T-helper 1 cell treated with Interleukin-12 subunit alpha and Interleukin-12 subunit beta and Interleukin-4 antibody, amounts not matched to agents 30 μg/mL and 1 μg/mL, for 36 hours (primary cell): ENCODE data around the gene RALGAPA1.

ENCODE experiments used
- H3K27ac Mint-ChIP-seq: one replicate; pipeline ENCODE4 v1.8.0; 2021; ENCODE audit warnings: mild to moderate bottlenecking, mixed read lengths
- H3K27me3 Mint-ChIP-seq: one replicate; pipeline ENCODE4 v1.8.0; 2021; ENCODE audit warnings: low read depth, mixed read lengths
- H3K36me3 Mint-ChIP-seq: one replicate; pipeline ENCODE4 v1.8.0; 2021; ENCODE audit warnings: low read depth, mixed read lengths
- H3K4me1 Mint-ChIP-seq: one replicate; pipeline ENCODE4 v1.8.0; 2021; ENCODE audit warnings: low read depth, mixed read lengths
- H3K4me3 Mint-ChIP-seq: one replicate; pipeline ENCODE4 v1.8.0; 2021; ENCODE audit warnings: mild to moderate bottlenecking, moderate library complexity, mixed read lengths
- H3K9me3 Mint-ChIP-seq: one replicate; pipeline ENCODE4 v1.8.0; 2021; ENCODE audit warnings: mixed read lengths

The RALGAPA1 gene

GRCh38 chr14:35526962-35527361 lies 282.1 kb downstream of the RALGAPA1 start:
- Mint-ChIP-seq H3K4me1 (no peaks in the 10 kb centered on the region), H3K27me3 (peaks cover 60% of the 10 kb centered on the region), H3K36me3 (no peaks in the 10 kb centered on the region), H3K27ac (no peak overlapping the region), H3K4me3 (no peak overlapping the region), H3K9me3 (no peaks in the 10 kb centered on the region)

GRCh38 chr14:35525695-35526094 lies 283.4 kb downstream of the RALGAPA1 start:
- Mint-ChIP-seq H3K9me3 (no peaks in the 10 kb centered on the region), H3K27ac (no peak overlapping the region), H3K4me3 (no peak overlapping the region), H3K27me3 (peaks cover 57% of the 10 kb centered on the region), H3K4me1 (no peaks in the 10 kb centered on the region), H3K36me3 (no peaks in the 10 kb centered on the region)

- no peaks in the 10 kb centered on the region for H3K9me3 Mint-ChIP-seq
- no peaks in the 10 kb centered on the region for H3K4me1 Mint-ChIP-seq
- no peak overlapping the region for H3K27ac Mint-ChIP-seq
- H3K4me3 Mint-ChIP-seq = no peak overlapping the region
- no peaks in the 10 kb centered on the region for H3K36me3 Mint-ChIP-seq
- peaks cover 31% of the 10 kb centered on the region for H3K27me3 Mint-ChIP-seq
Measured at GRCh38 chr14:35519986-35520385, 289.1 kb downstream of the RALGAPA1 start.

DNA sequence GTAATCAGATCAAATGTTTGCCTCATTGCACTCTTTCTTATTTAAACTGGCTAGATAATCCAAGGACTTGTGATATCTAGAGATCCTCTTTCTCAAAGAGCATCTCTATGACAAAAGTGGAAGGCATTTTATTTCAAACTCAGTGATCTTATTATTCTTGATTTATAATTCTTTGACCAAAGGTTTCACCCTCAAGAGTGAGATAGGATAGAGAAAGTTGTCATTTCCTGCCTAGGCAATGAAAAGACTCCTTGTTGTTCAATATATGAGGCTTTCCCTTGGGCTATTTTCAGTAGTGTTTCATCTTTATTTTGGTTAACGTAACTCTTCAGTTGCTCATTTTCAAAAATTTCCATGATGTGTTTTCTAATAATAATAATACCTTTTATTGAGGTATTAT lies 293.2 kb downstream of the RALGAPA1 start:
- Mint-ChIP-seq H3K4me1 (no peaks in the 10 kb centered on the region), H3K9me3 (no peaks in the 10 kb centered on the region), H3K27ac (no peak overlapping the region), H3K36me3 (no peaks in the 10 kb centered on the region), H3K27me3 (peaks cover 13% of the 10 kb centered on the region), H3K4me3 (no peak overlapping the region)

DNA sequence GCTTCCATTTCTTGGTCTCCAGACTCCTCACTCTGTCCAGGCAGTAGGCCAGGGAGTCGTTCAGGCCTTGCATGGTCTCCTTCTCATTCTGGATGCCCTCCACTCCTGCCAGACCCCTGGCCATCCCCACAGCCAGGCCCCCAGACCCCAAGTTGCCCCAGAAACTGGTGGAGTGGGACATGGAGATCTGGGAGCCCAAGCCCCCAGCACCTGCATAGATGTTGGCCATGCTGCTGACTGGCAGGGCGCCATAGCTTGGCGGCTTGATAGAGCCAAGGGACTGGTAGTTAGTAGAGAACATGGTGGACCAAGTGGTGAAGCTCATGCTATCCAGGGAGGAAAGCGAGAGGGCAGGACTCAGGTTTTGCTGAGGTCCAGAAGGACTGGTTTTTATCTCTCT lies 296.3 kb downstream of the RALGAPA1 start:
- H3K4me3 Mint-ChIP-seq = no peak overlapping the region
- no peaks in the 10 kb centered on the region for H3K36me3 Mint-ChIP-seq
- no peak overlapping the region for H3K27ac Mint-ChIP-seq
- H3K9me3 Mint-ChIP-seq = no peaks in the 10 kb centered on the region
- H3K27me3 Mint-ChIP-seq = peaks cover 4% of the 10 kb centered on the region
- H3K4me1 Mint-ChIP-seq = no peaks in the 10 kb centered on the region

DNA sequence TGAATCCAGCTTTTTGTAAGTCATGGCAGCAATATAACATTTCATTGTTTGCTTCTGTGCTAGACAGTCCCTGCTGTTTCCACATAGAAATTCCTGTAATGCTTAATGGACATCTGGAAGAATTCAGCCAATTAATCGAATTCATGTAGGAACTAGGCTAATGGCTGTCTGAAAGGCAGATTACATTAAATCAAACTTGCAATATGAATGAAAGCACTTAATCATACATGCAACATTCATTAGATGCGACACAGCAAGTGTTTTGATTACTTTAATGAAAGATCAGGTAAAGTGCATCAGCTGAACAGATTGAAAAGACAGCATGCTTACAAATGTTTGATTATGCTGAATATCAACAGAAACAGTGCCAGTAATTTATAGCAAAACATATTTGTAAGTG lies 299.2 kb downstream of the RALGAPA1 start:
- Mint-ChIP-seq H3K36me3 (no peaks in the 10 kb centered on the region), H3K4me3 (no peak overlapping the region), H3K9me3 (no peaks in the 10 kb centered on the region), H3K27ac (no peak overlapping the region), H3K27me3 (peaks cover 9% of the 10 kb centered on the region), H3K4me1 (no peaks in the 10 kb centered on the region)

DNA sequence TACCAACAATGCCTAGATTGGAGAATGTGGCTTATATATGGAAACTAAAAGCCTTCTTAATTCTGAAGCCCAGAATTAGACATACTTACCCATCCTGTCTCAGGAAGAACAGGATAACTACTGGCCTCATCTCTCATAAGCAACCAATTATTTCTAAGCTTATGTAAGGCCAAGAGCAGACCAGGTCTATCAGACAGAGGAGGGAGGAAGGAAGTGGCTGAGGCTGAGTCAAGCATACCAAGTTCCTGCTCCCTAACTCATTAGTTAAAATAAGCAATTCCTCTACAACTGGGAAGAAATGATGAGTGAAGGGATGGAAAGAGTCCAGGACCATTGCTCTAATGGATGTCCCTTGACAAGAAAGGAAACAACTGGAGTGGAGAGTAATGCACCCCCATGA lies 302.2 kb downstream of the RALGAPA1 start:
- Mint-ChIP-seq H3K27ac (no peak overlapping the region), H3K4me3 (no peak overlapping the region), H3K27me3 (peaks cover 12% of the 10 kb centered on the region), H3K36me3 (no peaks in the 10 kb centered on the region), H3K9me3 (no peaks in the 10 kb centered on the region), H3K4me1 (no peaks in the 10 kb centered on the region)

DNA sequence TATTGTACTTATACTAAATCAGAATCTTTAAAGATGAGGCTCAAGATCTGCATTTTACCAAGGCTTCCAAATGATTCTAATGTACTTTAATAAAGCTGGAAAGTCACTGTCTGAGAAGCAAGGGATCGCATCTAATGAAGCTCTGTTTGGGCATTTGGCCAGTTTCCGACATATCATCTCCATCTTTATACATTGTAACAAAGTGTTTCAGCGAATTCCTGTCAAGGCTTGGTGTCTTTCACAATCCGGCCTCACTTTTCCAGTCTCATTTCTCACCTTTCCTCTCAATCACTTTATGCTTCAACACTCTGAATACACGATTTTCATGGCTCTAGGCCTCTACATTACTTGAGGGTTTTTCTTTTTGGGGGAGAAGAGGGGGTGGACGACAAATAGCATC lies 302.6 kb downstream of the RALGAPA1 start:
- Mint-ChIP-seq H3K27ac (no peak overlapping the region), H3K27me3 (peaks cover 16% of the 10 kb centered on the region), H3K9me3 (no peaks in the 10 kb centered on the region), H3K4me3 (no peak overlapping the region), H3K36me3 (no peaks in the 10 kb centered on the region), H3K4me1 (no peaks in the 10 kb centered on the region)

GRCh38 chr14:35504260-35504659 lies 304.8 kb downstream of the RALGAPA1 start:
- Mint-ChIP-seq H3K4me1 (no peaks in the 10 kb centered on the region), H3K36me3 (no peaks in the 10 kb centered on the region), H3K27me3 (peaks cover 26% of the 10 kb centered on the region), H3K4me3 (no peak overlapping the region), H3K27ac (no peak overlapping the region), H3K9me3 (no peaks in the 10 kb centered on the region)

DNA sequence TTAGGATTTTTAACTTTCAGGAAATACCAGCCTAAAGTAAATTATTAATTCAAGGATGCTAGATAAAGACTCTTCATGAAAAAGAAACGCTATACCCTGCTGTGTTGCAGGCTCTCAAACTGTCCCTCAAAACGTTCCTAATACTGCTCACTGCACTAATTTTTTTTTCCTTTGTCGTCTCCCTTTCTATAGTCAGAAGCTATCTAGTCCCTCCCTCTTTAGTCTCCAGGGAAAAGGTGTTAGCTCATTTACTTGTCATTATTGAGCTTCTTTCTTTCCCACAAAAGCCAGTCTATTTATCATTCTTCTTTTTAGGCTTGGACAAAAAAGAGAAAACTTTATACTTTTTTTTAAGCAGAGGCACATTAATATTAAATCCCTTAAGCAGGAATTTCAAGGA lies 305.4 kb downstream of the RALGAPA1 start:
- H3K4me3 Mint-ChIP-seq = no peak overlapping the region
- H3K27ac Mint-ChIP-seq = no peak overlapping the region
- no peaks in the 10 kb centered on the region for H3K4me1 Mint-ChIP-seq
- no peaks in the 10 kb centered on the region for H3K9me3 Mint-ChIP-seq
- no peaks in the 10 kb centered on the region for H3K36me3 Mint-ChIP-seq
- H3K27me3 Mint-ChIP-seq = peaks cover 28% of the 10 kb centered on the region

DNA sequence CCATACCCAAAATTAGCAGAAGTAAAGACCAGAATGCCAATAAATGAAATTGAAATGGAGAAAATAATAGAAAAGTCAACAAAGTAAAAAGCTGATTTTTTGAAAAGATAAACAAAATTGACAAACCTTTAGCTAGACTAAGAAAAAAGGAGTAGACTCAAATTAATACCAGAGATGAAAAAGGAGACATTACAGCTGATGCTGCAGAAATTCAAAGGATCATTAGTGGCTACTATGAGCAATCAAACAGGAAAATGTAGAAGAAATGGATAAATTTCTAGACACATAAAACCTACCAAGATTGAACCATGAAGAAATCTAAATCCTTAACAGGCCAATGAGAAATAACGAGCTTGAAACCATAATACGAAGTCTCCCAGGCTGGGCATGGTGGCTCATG lies 309.9 kb downstream of the RALGAPA1 start:
- no peaks in the 10 kb centered on the region for H3K9me3 Mint-ChIP-seq
- no peaks in the 10 kb centered on the region for H3K36me3 Mint-ChIP-seq
- H3K4me3 Mint-ChIP-seq = no peak overlapping the region
- H3K27me3 Mint-ChIP-seq = peaks cover 21% of the 10 kb centered on the region
- no peaks in the 10 kb centered on the region for H3K4me1 Mint-ChIP-seq
- no peak overlapping the region for H3K27ac Mint-ChIP-seq

DNA sequence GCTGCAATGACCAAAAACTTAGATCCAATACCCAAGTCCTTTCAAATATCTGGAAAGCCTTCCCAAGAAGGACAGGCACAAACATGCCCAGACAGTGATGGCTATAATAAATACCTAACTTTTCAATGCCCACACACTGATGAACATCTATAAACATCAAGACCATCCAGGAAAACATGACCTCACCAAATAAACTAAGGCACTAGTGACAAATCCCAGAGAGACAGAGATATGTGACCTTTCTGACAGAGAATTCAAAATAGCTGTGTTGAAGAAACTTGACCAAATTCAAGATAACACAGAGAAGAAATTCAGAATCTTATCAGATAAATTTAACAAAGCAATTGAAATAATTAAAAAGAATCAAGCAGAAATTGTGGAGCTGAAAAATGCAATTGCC lies 313.8 kb downstream of the RALGAPA1 start:
- H3K27me3 Mint-ChIP-seq = peaks cover 11% of the 10 kb centered on the region
- H3K4me1 Mint-ChIP-seq = no peaks in the 10 kb centered on the region
- no peaks in the 10 kb centered on the region for H3K36me3 Mint-ChIP-seq
- peaks cover 13% of the 10 kb centered on the region for H3K9me3 Mint-ChIP-seq
- no peak overlapping the region for H3K27ac Mint-ChIP-seq
- H3K4me3 Mint-ChIP-seq = no peak overlapping the region

DNA sequence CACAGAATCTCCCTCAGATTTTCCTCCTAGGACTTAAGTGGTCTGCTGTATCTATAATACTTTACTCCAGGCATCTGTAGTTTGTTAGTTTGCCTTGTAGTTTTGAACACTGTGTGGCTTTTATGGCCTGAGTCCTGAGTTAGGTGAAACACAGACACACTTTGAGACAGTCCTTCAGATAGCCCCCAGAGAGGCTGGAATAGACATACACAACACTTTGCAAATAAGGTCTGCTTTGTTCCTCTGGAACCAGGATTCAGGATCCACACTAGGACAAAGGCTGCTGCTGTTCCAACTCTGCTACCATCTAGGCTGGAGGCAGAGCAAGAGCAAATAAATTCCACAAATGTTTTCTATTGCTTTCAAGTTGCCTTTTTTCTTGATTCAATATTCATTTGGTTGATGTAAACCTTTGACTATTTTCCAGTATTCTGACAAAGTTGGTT lies 316.5 kb downstream of the RALGAPA1 start:
- no peaks in the 10 kb centered on the region for H3K27me3 Mint-ChIP-seq
- no peaks in the 10 kb centered on the region for H3K4me1 Mint-ChIP-seq
- no peak overlapping the region for H3K4me3 Mint-ChIP-seq
- no peak overlapping the region for H3K27ac Mint-ChIP-seq
- no peaks in the 10 kb centered on the region for H3K36me3 Mint-ChIP-seq
- peaks cover 13% of the 10 kb centered on the region for H3K9me3 Mint-ChIP-seq
